ENCODE measurements around the gene GON4L.
"Not testable (repeated sequence)": the region's sequence is repeated elsewhere in the genome, so short reads cannot be mapped to it uniquely, and the experiment has no call there.

GON4L gene

GRCh38 chr1:155809088-155809487 lies 47.9 kb downstream of the GON4L start:
- DNase-seq: no peak

- DNase-seq: no peak
Observed at GRCh38 chr1:155801149-155801548, 55.9 kb downstream of the GON4L start.

GRCh38 chr1:155795618-155796017 lies 61.4 kb downstream of the GON4L start:
- not testable (repeated sequence) for DNase-seq

- no peak for DNase-seq
Observed at GRCh38 chr1:155794605-155795245, 62.3 kb downstream of the GON4L start.

- DNase-seq: no peak
Observed at GRCh38 chr1:155793213-155793612, 63.8 kb downstream of the GON4L start.

- DNase-seq: no peak
Observed at GRCh38 chr1:155777582-155777981, 79.4 kb downstream of the GON4L start.

- no peak for DNase-seq
Observed at GRCh38 chr1:155776414-155776813, 80.6 kb downstream of the GON4L start.

- DNase-seq: no peak
Observed at GRCh38 chr1:155773221-155773620, 83.8 kb downstream of the GON4L start.

GRCh38 chr1:155769257-155769656 lies 87.8 kb downstream of the GON4L start:
- no peak for DNase-seq

GRCh38 chr1:155767399-155767989 lies 89.5 kb downstream of the GON4L start:
- not testable (repeated sequence) for DNase-seq

- DNase-seq: not testable (repeated sequence)
Observed at GRCh38 chr1:155763989-155764388, 93.0 kb downstream of the GON4L start.

- DNase-seq: not testable (repeated sequence)
Observed at GRCh38 chr1:155763090-155763815, 93.8 kb downstream of the GON4L start.

- DNase-seq: no peak
Observed at GRCh38 chr1:155761736-155762405, 95.1 kb downstream of the GON4L start.

GRCh38 chr1:155760751-155761475 lies 96.1 kb downstream of the GON4L start:
- DNase-seq: no peak

- DNase-seq: no peak
Observed at GRCh38 chr1:155759966-155760630, 96.9 kb downstream of the GON4L start.

GRCh38 chr1:155759017-155759416 lies 98.0 kb downstream of the GON4L start:
- DNase-seq: not testable (repeated sequence)

- not testable (repeated sequence) for DNase-seq
Observed at GRCh38 chr1:155748141-155748540, 108.9 kb downstream of the GON4L start.

- not testable (repeated sequence) for DNase-seq
Observed at GRCh38 chr1:155747586-155747985, 109.4 kb downstream of the GON4L start.

GRCh38 chr1:155745284-155746228 lies 111.5 kb downstream of the GON4L start:
- peak; percentile 92 for DNase-seq

GRCh38 chr1:155744711-155745283 lies 112.2 kb downstream of the GON4L start:
- DNase-seq: no peak

- no peak for DNase-seq
Observed at GRCh38 chr1:155741908-155742307, 115.1 kb downstream of the GON4L start.
